GM21390 (cell line): ENCODE measurements around the gene REX1BD.
"Not testable (repeated sequence)": the region's sequence is repeated elsewhere in the genome, so short reads cannot be mapped to it uniquely, and the experiment has no call there.

ENCODE experiments used
- ATAC-seq: cut with Tn5 transposase; IDR thresholded peaks from one replicate; pipeline ENCODE4 v1.9.1; 2021; ENCODE audit not compliant: unreplicated experiment

Gene REX1BD

GRCh38 chr19:18576383-18576782, 12.2 kb upstream of the REX1BD start:
- no peak for ATAC-seq

GRCh38 chr19:18577365-18577914, 11.2 kb upstream of the REX1BD start:
- no peak for ATAC-seq

- no peak for ATAC-seq
Observed at GRCh38 chr19:18580311-18580710, 8.3 kb upstream of the REX1BD start.

GRCh38 chr19:18586306-18586705, 2.3 kb upstream of the REX1BD start:
- no peak for ATAC-seq

- ATAC-seq = no peak
Observed at GRCh38 chr19:18587561-18587960, 1.0 kb upstream of the REX1BD start.

- no peak for ATAC-seq
Observed at GRCh38 chr19:18587962-18588610, 512 bp upstream of the REX1BD start.

- ATAC-seq = peak; percentile 33
Observed at GRCh38 chr19:18589380-18590272, 1.0 kb downstream of the REX1BD start.

GRCh38 chr19:18590273-18591272, 2.0 kb downstream of the REX1BD start:
- no peak for ATAC-seq

- ATAC-seq = no peak
Observed at GRCh38 chr19:18591735-18592385, 3.3 kb downstream of the REX1BD start.

- not testable (repeated sequence) for ATAC-seq
Observed at GRCh38 chr19:18592732-18593131, 4.1 kb downstream of the REX1BD start.

GRCh38 chr19:18593367-18594095, 4.9 kb downstream of the REX1BD start:
- ATAC-seq = no peak

- ATAC-seq = no peak
Observed at GRCh38 chr19:18594096-18594823, 5.7 kb downstream of the REX1BD start.

GRCh38 chr19:18594824-18595373, 6.3 kb downstream of the REX1BD start:
- no peak for ATAC-seq

- no peak for ATAC-seq
Observed at GRCh38 chr19:18595475-18595874, 6.9 kb downstream of the REX1BD start.

GRCh38 chr19:18596752-18597157, 8.2 kb downstream of the REX1BD start:
- ATAC-seq = no peak

- ATAC-seq = no peak
Observed at GRCh38 chr19:18597809-18598660, 9.4 kb downstream of the REX1BD start.

GRCh38 chr19:18599485-18599884, 10.9 kb downstream of the REX1BD start:
- no peak for ATAC-seq
